Measurements from ENCODE around the gene SMIM11.
"Not testable (repeated sequence)": the region's sequence is repeated elsewhere in the genome, so short reads cannot be mapped to it uniquely, and the experiment has no call there.

The SMIM11 gene, protein sequence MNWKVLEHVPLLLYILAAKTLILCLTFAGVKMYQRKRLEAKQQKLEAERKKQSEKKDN

DNA sequence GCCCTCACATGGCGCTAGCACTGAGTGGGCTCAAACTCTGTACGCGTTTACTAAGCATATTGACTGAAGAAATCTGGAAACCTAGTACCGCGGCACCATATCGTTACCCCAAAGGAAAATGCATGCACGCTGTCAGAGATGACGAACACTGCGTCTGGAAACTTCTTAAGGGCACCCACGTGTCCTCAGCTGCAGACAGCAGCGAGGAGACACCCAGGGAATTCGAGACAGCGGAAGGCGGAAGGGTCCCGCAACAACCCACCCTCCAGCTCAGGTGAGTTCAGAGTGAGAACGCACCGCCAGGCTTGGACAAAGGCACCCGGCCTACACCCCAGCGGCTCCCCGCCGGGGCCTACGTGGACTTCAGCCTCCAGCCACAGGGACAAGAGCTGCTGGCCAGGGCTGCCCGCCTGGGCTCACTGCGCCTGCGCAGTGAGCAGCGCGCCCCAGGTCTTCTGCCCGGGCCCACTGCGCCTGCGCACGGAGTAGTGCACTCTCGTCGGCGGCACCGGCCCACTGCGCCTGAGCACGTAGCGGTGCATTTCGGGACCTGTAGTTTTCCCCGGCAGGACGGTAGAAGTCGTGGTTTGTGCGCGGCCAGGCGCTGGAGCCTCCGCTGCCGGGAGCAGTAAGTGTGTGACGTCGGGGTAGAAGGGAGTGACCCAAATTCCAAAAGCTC, at the start of gene SMIM11:
TSS of gene SMIM11 (plus strand) at position 568 of the 679 bp plus-strand sequence. CDS start 3,998 bp downstream, outside the sequence.
- not testable (repeated sequence) for DNase-seq

- DNase-seq: no peak
Observed at GRCh38 chr21:34330055-34330454, 45.3 kb upstream of the SMIM11 start.

DNA sequence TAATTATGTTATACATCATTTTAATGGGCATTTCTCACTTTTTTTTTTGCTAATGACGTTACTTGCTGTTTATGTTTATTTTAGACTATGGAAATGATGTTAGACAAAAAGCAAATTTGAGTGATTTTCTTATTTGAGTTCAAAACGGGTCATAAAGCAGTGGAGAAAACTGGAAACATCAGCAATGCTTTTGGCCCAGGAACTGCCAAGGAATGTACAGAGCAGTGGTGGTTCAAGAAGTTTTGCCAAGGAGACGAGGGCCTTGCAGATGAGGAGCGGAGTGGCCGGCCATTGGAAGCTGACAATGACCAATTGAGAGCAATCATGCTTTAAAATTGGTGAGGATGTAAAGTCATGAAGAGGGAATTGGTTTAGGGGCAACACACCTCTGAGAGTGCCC, 43.6 kb upstream of the SMIM11 start:
- DNase-seq: no peak

- no peak for DNase-seq
Observed at GRCh38 chr21:34332347-34332746, 43.0 kb upstream of the SMIM11 start.

DNA sequence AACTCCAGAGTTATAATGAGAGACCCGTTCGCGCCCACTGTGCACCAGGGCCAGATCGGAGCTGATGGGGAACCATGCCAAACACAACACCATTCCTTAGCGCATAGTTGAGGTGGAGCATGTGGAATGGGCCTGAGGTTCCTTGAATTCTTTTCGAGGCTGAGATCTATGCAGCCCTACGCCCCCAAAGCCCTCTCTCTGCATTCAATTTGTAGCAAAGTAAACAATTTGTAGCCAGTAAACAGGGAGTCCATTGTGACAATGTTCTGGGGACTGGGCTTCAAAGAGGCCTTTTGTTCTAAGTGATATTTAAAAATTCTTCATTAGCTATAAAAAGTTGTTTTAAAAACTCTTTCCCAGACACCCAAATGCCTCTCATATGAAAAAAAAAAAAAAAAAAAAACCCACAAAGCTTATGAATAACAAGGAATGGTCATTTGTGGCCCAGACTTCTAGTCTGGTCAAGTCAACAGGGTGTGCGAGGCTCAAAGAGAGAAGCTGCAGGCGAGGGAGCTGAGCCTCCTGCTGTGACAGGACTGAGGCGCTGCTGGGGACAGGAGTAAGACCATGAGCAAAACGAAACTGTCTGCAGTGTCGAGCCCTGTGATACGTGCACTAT, 42.1 kb upstream of the SMIM11 start:
- no peak for DNase-seq

- DNase-seq: no peak
Observed at GRCh38 chr21:34335316-34335715, 40.0 kb upstream of the SMIM11 start.

GRCh38 chr21:34336245-34336644, 39.1 kb upstream of the SMIM11 start:
- DNase-seq: no peak

- DNase-seq: no peak
Observed at GRCh38 chr21:34336756-34337391, 38.4 kb upstream of the SMIM11 start.

DNA sequence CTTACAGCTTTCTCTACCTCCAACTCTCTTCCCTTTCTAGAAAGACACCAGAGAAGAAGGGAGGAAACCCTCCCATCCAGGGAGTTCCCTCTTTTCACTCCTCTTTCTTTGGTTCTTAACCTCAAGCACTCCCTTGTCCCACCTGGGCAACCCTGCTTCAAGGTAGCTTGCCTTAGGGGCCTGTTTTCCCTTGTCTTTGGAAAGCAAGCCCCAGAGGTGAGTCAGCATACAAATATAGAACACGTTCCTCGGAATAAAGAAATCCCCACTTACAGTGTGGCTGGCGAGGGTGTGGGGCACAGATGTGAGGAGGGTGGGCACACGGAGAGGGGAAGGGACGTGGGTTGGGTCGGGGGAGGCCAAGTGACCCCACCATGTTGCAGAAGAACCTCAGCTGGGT, 37.6 kb upstream of the SMIM11 start:
- no peak for DNase-seq

GRCh38 chr21:34338226-34338625, 37.1 kb upstream of the SMIM11 start:
- no peak for DNase-seq

DNA sequence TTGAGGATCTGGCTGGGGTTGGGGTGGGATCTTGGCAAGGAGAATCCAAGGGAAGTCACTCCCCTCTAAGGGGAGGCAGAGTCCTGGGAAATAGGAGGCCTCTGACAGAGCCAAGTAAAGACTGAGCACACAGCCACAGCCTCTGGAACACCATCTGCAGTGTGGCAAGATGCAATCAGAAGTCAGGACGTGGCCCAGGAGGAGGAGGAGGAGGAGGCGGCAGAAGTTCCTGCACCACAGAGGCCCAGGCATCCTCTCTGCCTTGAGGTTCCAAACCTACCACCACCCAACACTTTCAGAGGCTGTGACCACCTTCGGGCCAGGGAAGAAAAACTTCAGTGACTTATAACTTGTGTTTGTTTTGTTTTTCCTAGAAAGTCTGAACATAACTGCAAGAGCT, 35.2 kb upstream of the SMIM11 start:
- no peak for DNase-seq

GRCh38 chr21:34342476-34342875, 32.8 kb upstream of the SMIM11 start:
- no peak for DNase-seq

- DNase-seq: no peak
Observed at GRCh38 chr21:34343347-34343746, 32.0 kb upstream of the SMIM11 start.

- no peak for DNase-seq
Observed at GRCh38 chr21:34343838-34344381, 31.4 kb upstream of the SMIM11 start.

DNA sequence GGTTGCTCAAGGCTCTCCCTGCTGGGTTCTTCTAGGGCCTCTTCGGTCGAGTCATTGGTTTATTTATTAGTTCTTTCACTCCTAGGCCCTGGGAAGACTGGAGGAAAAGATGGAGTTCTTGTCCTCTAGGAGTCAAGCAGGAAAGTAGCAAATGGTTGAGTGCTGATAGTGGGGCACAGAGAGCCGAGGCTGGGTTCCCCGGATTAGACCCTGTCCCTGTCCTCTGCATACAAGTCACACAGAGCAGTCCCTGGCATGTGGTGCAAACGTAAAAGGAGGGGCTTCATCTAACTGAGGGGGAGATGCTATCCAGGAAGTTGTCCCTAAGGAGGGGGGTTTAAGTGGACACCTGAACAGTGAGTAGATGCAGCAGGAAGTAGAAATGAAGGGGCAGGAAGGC, 30.7 kb upstream of the SMIM11 start:
- DNase-seq: no peak

GRCh38 chr21:34345091-34345871, 30.0 kb upstream of the SMIM11 start:
- DNase-seq: no peak

DNA sequence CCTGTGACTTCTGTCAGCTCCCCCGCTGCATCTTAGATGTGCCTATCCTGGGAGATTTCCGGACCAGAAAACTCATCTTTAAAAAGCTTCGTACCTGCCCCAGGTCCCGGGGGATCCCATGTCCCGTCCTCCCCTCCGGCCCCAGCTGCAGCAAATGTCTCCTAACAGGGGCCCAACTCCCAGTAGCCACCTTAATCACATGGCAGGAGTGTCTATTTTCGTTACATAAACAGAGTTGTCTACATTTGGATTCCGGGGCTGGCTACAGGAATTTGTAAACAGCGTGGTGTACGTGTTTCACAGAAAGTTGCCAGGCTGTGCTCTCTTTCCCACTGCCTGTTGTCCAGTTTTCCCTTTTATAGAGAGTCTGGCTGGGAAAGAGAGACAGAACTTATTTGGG, 29.4 kb upstream of the SMIM11 start:
- DNase-seq: no peak

DNA sequence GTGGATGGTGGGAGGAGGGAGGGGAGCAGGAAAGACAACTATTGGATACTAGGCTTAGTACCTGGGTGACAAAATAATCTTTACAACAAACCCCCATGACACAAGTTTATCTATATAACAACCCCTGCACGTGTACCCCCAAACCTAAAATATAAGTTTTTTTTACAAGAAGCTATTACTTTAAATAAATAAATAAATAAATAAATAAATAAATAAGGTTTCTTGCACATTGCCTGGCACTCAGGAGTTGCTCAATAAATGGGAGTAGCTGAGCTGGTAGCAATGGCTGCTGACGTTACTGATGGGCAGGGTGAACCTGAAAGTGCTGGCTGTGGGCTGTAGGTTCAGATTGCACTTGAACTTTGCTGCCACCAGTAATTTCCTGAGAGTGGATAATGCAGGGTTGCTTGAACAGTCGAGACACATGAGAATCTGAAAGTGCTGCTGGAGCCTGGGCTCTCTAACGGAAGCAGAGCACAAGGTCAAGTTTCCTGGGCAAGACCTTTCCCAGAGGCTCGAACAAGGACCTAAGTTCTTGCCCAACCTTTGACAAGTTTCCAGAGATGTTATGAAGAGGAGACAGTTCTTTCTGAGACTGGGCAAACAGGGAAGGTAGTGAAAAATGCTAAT, 26.3 kb upstream of the SMIM11 start:
- DNase-seq: no peak

DNA sequence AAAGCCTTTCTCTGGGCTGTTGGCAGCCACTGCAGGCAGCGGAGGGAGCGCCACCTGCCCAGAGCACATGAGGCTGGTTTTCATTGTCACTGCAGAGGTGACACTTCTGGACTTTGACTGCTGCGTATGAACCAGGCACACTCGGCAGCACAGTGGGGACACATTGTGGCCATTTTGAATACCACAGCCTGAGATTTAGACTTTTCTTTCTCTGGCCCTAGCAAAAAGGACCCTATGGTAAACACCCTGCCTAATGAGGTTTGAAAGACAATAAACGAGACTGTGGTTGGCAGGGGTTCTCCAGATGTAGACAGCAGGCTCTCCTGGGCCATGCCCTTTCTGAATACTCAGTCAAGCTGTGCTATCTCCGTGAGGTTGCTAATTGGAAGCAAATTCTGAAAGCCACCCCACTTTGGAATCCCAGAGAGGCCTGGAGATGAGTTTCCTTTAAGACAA, 23.5 kb upstream of the SMIM11 start:
- peak; percentile 56 for DNase-seq

DNA sequence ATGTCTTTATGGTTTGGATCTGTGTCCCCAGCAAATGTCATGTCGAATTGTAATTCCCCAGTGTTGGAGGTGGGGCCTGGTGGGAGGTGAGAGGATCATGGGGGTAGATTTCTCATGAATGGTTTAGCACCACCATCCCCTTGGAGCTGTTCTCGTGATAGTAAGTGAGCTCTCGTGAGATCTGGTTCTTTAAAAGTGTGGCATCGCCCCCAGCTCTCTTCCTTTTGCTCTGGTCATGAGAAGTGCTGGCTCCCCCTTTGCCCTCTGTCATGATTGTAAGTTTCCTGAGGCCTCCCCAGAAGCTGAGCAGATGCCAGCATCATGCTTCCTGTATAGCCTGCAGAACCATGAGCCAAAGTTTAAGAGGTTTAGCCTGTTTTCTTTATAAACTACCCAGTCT, 22.8 kb upstream of the SMIM11 start:
- DNase-seq: no peak

GRCh38 chr21:34353182-34353581, 22.1 kb upstream of the SMIM11 start:
- DNase-seq: no peak

DNA sequence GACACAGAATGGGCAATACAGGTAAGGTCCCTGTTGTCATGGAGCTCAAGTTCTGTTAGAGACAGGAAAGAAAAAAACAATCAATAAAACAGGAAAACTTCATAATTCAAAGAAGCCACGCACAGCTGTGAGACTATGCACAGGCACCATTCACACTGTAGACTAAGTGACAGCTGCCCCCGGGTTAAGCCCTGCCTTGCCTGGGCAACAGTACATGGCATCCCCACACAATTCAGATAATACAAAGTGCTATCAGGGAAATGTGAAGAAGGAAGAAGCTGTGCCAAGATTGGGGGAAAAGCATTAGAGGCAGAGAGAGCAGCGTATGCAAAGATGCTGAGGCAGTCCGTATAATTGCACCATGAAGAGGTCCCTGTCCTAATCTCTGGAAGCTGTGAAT, 20.5 kb upstream of the SMIM11 start:
- DNase-seq: no peak

- no peak for DNase-seq
Observed at GRCh38 chr21:34355570-34355969, 19.7 kb upstream of the SMIM11 start.

All from DMS79 (cell line).